ENCODE measurements around the gene CAMSAP1. TPM values are rescaled to one million over a fixed set of nuclear protein-coding genes. Genes with fewer than 3 reads are reported as not detected.

The CAMSAP1 gene
- total RNA-seq, 1 experiment from 2014 or later: 52.7 TPM

- Histone ChIP-seq H2BK5ac (ENCODE audit: insufficient read length, low read length) (no peak overlapping the region), H3K14ac (ENCODE audit: insufficient read depth, low read length) (no peak overlapping the region; the same call in 1 of the 2 replicates), H3K4ac (ENCODE audit: low read depth, low read length) (no peak overlapping the region), H3K79me1 (ENCODE audit: insufficient read depth, low read depth, low read length, poor library complexity, severe bottlenecking) (no peaks in the 10 kb centered on the region), H4K20me1 (ENCODE audit: control insufficient read depth, insufficient read depth, insufficient read length) (peaks cover 2% of the 10 kb centered on the region), H3K56ac (ENCODE audit: insufficient read length, low read depth, low read length) (no peak overlapping the region), H2BK120ac (ENCODE audit: low read depth, low read length, poor library complexity, severe bottlenecking) (no peak overlapping the region), H3K9me3 (ENCODE audit: control insufficient read depth, low read depth, low read length) (no peaks in the 10 kb centered on the region), H3K27ac (ENCODE audit: insufficient read length, low read depth, low read length) (no peak overlapping the region), H3K79me2 (ENCODE audit: insufficient read depth, low read length) (no peaks in the 10 kb centered on the region), H3K27me3 (ENCODE audit: insufficient read depth, low read length) (no peaks in the 10 kb centered on the region), H4K91ac (ENCODE audit: insufficient read length, low read depth, low read length) (no peak overlapping the region), H3K23me2 (ENCODE audit: insufficient read length, low read depth, low read length, poor library complexity, severe bottlenecking) (no peaks in the 10 kb centered on the region), H2AK5ac (ENCODE audit: insufficient read length, low read length) (no peak overlapping the region), H3T11ph (ENCODE audit: low read length) (no peak overlapping the region), H3K23ac (ENCODE audit: insufficient read length, low read depth, low read length) (no peak overlapping the region), H2BK15ac (ENCODE audit: low read depth, low read length) (no peak overlapping the region), H3K9ac (ENCODE audit: extremely low read depth, insufficient read length, low read length) (no peak overlapping the region), H2AFZ (ENCODE audit: low read length) (no peak overlapping the region), H4K8ac (replicated peaks; ENCODE audit: insufficient read length, low read depth, low read length) (no peak overlapping the region), H2BK12ac (ENCODE audit: insufficient read length, low read depth, low read length) (no peak overlapping the region), H4K5ac (ENCODE audit: insufficient read length, low read depth, low read length) (no peak overlapping the region), H2BK20ac (ENCODE audit: low read depth, low read length, poor library complexity, severe bottlenecking) (no peak overlapping the region), H3K18ac (ENCODE audit: insufficient read length, low read depth, low read length) (no peak overlapping the region), H3K4me1 (ENCODE audit: insufficient read depth, low read length) (no peaks in the 10 kb centered on the region), H3K4me2 (ENCODE audit: insufficient read depth, insufficient read length, low read length) (no peak overlapping the region)
- H3K9me3 Mint-ChIP-seq: no peaks in the 10 kb centered on the region
- H3K4me3 Mint-ChIP-seq: no peak overlapping the region
- no peak for TF ChIP-seq CTCF (conservative IDR thresholded peaks at IDR 0.05)
- H3K27me3 Mint-ChIP-seq (ENCODE audit: low read depth): no peaks in the 10 kb centered on the region; the same call in 1 of the 2 replicates
- no peak overlapping the region for H3K27ac Mint-ChIP-seq
- no peaks in the 10 kb centered on the region for H3K36me3 Mint-ChIP-seq (ENCODE audit: insufficient read depth in 1 of 3, low read depth in 3 of 3)
- no peaks in the 10 kb centered on the region for H3K4me1 Mint-ChIP-seq
- DNase-seq: no peak
- WGBS (ENCODE audit: extremely low coverage, insufficient read length, low lambda C conversion rate): no CpG with 5 or more reads among the region's 19 CpGs
These were observed 128.9 kb downstream of the CAMSAP1 start for GRCh38 chr9:135778421-135778820.

Data from H9 (cell line).